ENCODE data around the gene PCDHA3.
"Not testable (repeated sequence)": the region's sequence is repeated elsewhere in the genome, so short reads cannot be mapped to it uniquely, and the experiment has no call there.

The PCDHA3 gene

DNA sequence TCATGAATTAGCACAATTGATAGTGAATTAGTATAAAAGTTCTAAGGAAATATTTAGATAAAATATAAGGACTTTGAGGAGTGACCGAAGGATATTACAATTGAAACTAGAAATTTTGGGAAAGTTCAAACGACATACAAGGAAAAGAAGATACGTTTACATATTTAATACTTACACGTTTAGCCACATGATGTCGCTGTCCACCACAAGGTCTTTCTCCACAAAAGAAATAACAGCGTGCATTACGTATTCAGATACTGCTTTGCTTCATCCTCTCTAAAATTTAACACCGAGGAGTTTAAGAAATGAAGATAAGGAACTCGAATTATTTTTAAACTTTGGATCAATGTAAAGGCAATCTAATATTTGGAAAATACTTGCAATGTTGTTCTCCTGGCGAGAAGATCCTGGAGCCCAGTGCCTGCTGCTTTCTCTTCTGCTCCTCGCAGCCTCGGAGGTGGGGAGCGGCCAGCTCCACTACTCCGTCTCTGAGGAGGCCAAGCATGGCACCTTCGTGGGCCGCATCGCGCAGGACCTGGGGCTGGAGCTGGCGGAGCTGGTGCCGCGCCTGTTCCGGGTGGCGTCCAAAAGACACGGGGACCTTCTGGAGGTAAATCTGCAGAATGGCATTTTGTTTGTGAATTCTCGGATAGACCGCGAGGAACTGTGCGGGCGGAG lies at the start of gene PCDHA3:
PCDHA3 (plus strand) TSS at position 242 of the 678 bp plus-strand sequence.
- DNase-seq = no peak

DNA sequence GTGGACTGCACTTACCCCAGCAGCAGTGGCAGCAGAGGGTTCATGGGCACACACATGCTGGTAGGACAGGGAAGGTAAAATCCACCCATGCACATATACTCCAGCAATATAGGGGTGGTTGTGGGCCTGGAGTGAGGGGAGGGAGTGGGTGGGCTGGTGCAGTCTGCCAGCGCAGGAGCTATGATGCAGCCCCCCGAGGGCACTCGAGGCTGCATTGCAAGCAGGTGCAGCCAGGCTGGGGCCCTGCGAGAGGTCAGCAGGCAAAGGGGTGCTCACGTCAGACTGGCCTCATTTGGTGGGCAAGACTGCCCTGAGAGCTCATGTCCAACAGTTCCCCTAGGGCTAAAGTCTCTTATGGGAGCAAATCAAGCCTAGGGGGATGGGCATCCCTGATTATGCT lies 47.3 kb upstream of the PCDHA3 start:
- DNase-seq = no peak

DNA sequence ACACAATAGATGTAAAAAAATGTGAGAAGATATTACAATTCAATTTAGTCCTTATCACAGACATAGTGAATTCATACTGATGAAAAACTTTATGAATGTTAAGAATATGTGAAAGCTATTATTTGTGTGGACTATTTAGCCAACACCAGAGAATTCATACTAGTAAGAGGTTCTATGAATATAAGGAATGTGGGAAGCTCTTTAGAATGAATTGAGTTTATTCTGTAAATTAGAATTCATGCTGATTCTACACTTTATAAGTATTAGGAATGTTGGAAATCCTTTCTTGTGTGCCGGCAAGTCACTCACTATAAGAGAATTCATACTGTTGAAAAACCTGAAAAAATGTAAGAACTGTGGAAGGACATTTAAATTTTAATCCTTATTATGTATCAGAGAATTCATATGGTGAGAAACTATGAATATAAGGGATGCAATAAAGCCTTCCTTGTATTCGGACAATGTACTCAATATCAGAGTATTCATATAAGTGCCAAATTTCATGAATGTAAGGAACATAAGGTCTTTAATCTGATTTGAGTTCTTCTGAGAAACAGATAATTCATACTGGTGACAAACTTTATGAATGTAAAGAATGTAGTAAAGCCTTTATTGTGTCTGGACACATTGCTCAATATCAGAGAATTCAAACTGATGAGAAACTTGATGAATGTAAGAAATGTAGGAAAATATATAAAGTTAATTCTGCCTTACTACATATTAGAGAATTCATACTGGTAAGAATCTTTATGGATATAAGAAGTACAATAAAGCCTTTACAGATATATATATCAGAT lies 36.5 kb upstream of the PCDHA3 start:
- no peak for DNase-seq

- DNase-seq = no peak
These were observed 33.4 kb upstream of the PCDHA3 start for GRCh38 chr5:140767444-140767843.

GRCh38 chr5:140780512-140780911 lies 20.3 kb upstream of the PCDHA3 start:
- DNase-seq = no peak

GRCh38 chr5:140785905-140786686 lies 14.8 kb upstream of the PCDHA3 start, which contains the start of gene PCDHA1:
PCDHA1 (plus strand) TSS chr5:140786140.
- no peak for DNase-seq

- DNase-seq = not testable (repeated sequence)
These were observed 13.4 kb upstream of the PCDHA3 start for GRCh38 chr5:140787422-140787821.

GRCh38 chr5:140787849-140788504 lies 12.9 kb upstream of the PCDHA3 start:
- DNase-seq = not testable (repeated sequence)

DNA sequence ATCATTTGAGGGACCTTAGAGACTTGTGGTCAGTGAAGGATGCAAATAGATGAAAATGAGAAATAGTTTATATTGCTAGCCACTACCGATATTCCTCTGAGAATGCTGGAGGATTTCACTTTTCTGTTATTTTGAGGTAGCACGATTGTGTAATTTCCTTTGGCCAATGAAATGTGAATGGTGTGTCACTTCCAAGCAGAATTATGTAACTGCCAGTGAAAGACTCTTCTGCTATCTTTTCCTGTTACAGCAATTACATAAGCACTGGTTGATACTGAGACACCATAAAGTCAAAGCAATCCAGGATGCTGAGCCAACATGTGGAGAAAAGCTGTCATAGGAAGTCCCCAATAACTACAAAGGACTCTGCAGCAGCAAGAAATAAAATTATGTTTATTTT lies 9.8 kb upstream of the PCDHA3 start:
- no peak for DNase-seq

DNA sequence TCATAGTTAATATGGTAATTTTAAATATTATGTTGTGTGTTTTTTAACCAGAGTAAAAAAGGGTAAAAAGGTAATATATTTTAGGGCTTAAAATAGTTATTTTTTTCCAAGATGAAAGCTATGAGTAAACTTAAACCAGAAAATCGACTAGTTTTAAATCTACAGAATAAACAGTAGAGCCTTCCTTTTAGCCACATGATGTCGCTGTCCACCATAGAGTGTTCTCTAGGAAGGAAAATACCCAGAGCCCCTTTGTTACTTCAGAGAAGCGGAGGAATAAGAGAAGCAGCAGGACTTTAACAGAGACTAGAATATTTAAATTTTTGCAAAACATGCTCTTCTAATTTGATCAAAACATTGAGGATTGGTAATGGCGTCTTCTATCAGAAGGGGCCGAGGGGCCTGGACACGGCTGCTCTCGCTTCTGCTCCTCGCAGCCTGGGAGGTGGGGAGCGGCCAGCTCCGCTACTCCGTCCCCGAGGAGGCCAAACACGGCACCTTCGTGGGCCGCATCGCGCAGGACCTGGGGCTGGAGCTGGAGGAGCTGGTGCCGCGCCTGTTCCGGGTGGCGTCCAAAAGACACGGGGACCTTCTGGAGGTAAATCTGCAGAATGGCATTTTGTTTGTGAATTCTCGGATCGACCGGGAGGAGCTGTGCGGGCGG lies 6.1 kb upstream of the PCDHA3 start, which contains the start of gene PCDHA2:
PCDHA2 (plus strand) TSS at position 258 of the 664 bp plus-strand sequence.
- no peak for DNase-seq

- no peak for DNase-seq
These were observed 5.6 kb upstream of the PCDHA3 start for GRCh38 chr5:140795259-140795641.

GRCh38 chr5:140796072-140796717 lies 4.7 kb upstream of the PCDHA3 start:
- not testable (repeated sequence) for DNase-seq

GRCh38 chr5:140796718-140797095 lies 4.2 kb upstream of the PCDHA3 start:
- DNase-seq = no peak

- no peak for DNase-seq
These were observed 611 bp downstream of the PCDHA3 start for GRCh38 chr5:140801494-140801841.

GRCh38 chr5:140802381-140802780 lies 1.5 kb downstream of the PCDHA3 start:
- DNase-seq = not testable (repeated sequence)

- no peak for DNase-seq
These were observed 2.0 kb downstream of the PCDHA3 start for GRCh38 chr5:140802781-140803271.

- peak; percentile 18 to 45 for DNase-seq
These were observed 6.2 kb downstream of the PCDHA3 start, which contains the start of gene PCDHA4 for GRCh38 chr5:140806834-140807775. PCDHA4 (plus strand) TSS chr5:140807068.

- not testable (repeated sequence) for DNase-seq
These were observed 7.5 kb downstream of the PCDHA3 start for GRCh38 chr5:140808241-140808888.

DNA sequence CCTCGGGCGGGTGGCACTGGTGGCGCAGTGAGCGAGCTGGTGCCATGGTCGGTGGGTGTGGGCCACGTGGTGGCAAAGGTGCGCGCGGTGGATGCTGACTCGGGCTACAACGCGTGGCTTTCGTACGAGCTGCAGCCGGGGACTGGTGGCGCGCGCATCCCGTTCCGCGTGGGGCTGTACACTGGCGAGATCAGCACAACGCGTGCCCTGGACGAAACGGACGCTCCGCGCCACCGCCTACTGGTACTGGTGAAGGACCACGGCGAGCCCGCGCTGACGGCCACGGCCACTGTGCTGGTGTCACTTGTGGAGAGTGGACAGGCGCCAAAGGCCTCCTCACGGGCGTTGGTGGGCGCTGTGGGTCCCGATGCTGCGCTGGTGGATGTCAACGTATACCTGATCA lies 8.0 kb downstream of the PCDHA3 start:
- no peak for DNase-seq
